GM18520 (cell line): ENCODE measurements around the gene ATRN.

Experiments
- ATAC-seq: cut with Tn5 transposase; IDR thresholded peaks from one replicate; pipeline ENCODE4 v1.9.1; 2021; ENCODE audit not compliant: unreplicated experiment

The ATRN gene

DNA sequence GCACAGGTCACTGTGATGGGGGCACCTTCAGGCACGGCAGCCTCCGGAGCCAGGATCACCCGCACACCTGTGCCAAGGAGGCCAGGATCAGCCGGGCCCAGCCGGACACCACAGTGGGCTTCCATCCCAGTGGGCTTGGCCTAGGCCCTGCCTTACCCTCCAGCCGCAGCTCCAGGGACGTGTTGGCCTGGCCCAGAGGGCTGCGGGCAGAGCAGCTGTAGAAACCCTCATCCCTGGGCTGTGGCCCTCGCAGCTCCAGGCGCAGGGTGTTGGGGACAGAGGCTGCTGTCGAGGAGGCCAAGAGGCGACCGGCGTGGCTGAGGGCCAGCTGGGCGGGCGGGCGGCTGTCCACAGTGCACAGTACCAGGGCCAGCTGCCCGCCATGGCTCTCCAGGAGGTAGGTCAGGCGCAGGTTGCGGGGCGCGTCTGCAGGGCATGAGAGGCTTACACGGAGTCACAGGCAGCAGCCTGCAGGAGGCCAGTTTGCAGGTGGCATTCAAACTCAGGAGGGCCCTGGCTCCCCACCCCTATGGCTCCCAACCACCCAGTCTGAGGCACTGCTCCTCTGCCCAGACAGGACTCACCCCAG, 222.0 kb downstream of the ATRN start:
- no peak for ATAC-seq

DNA sequence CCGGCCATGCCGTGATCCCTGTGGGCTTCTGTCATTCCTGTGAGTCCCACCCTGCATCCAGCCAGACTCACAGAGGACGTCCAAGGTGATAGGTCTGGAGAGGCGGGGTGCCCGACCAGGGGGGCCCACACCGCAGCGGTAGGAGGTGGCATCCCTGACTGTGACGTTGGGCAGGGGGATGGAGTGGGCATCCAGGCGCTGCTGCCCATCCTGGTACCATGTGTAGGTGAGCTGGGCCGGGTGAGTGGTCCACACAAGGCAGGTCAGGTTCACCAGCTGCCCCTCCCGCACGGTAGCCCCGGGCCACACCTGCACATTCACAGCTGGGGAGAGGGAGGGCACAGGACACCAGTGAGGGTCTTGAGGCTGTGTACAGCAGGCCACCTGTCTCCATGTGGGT, 222.6 kb downstream of the ATRN start:
- no peak for ATAC-seq

DNA sequence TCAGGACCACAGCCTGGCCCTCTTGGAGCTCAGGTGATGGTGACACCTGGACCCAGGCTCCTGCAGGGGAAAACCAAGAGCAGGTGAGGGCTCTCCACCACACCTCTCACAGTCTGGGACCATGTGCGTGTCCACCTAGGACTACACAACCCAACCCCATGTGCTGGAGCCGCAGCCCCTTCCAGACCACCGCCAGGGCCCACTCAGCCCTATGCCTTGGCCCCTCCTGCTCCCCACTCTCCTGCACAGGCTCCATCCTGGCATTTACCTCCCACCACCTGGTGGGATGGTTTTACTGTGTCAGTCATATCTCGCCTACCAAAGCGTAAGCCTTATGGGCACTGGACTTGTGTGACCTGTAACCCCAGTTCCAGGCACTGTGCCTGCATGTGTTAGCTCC, 224.0 kb downstream of the ATRN start:
- ATAC-seq, result no peak

DNA sequence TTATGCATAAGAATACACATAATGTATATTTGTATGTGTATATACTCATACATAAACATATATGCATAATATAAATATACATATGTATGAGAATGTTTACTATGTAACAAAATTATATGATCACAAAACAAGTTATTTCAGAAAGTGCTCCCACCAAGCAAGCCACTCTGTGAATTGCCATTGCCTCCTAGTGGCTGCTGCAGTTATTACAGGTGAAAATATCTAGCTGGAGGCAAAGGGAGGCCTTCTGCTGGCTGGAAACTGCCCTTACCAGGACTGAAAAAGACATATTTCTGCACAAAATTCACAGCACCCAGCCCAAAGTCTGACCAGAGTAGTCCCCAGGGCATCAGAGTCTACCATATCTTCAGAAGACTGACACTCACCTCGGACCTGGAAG, 225.4 kb downstream of the ATRN start:
- ATAC-seq, result no peak

- ATAC-seq, result no peak
Observed at GRCh38 chr20:3696745-3697587, 226.1 kb downstream of the ATRN start.

DNA sequence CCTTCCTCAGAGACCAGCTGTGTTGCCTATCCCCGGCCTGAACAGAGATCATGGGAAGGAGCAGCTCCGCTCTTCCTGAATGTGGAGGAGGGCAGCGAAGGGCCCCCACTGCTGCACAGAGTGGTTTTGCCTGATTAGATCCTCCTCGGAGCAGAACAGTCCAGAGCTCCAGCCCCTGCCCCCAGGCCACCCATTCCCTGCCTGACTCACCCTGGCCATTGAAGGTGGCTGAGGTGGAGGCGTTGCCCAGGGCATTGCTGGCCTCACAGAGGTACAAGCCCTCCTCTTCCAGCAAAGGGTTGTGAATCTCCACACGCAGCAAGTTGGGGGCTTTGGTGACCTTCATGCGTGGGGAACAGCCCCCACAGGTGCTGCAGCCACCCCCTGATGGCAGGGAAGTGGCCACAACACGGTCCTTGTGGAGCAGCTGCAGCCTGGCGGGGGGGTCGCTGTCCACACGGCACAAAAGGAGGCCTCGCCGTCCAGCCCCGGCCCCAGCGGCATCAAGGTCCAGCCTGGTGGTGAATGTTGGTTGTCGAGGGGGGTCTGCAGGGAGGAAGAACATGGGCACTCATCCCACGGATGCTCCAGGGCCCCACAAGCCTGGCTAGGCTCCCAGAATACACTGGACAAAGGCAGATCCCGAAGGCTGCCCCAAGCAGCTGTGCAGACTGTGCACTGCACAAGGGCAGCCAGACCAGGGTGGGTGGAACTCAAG, 226.9 kb downstream of the ATRN start:
- no peak for ATAC-seq

DNA sequence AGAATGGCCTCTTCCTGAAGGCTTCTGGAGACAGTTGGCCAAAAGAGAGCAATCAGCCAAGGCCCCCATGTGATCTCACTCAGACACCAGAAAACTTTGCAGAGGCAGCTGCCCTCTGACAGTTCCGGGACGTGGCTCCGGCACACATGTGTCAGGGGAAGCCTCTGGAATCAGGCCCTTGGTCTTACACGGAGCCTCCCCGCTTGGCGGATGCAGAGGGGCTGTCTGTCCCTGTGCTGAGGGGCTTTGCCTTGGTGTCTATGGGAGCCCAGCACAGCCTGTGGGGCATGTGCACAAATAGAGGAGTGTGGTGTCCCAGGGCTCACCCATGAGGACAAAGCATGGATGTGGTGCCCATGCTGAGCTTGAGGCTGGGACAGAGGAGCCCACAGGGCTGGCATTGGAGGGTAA, 227.8 kb downstream of the ATRN start:
- ATAC-seq, result no peak

DNA sequence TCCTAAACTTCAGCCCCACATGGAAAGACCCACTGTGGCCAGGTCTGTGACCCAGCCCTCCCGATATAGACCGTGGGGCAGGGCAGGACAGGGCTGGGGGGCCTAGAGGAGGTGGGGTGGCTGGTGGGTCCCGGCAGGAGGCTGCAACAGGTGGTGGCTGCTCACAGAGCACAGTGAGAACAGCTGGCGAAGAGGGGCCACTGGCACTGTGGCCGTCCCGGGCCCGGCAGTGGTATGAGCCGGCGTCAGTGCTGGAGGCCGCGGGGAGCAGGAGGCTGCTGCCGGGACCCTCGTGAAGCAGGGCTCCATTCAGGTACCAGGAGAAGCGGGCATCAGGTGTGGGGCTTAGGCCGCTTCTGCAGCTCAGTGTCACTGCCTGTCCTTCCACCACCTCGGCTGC, 228.2 kb downstream of the ATRN start:
- no peak for ATAC-seq
